ENCODE measurements around the gene EHMT2. TPM values are rescaled to one million over a fixed set of nuclear protein-coding genes. Genes with fewer than 3 reads are reported as not detected.

Gene EHMT2
- total RNA-seq, 1 donor from 2014 or later = 46.0 TPM

GRCh38 chr6:31877651-31878161, 19.8 kb downstream of the EHMT2 start:
- Histone ChIP-seq H3K36me3 (peaks cover 36% of the 10 kb centered on the region), H3K27ac (peak overlapping the region; percentile 53), H3K27me3 (ENCODE audit: low read depth) (no peaks in the 10 kb centered on the region), H3K9me3 (no peaks in the 10 kb centered on the region), H3K4me1 (peaks cover 8% of the 10 kb centered on the region), H3K4me3 (peak overlapping the region; percentile 42)
- TF ChIP-seq CTCF (IDR thresholded peaks at IDR 0.05) = no peak
- intact Hi-C loops (cut with DNase I) = no loop called here
- DNase-seq (peak; percentile 80), ATAC-seq (peak; percentile 87 to 88)

GRCh38 chr6:31877125-31877650, 20.3 kb downstream of the EHMT2 start:
- Histone ChIP-seq H3K4me3 (peak overlapping the region; percentile 42), H3K9me3 (no peaks in the 10 kb centered on the region), H3K27me3 (ENCODE audit: low read depth) (no peaks in the 10 kb centered on the region), H3K4me1 (peaks cover 8% of the 10 kb centered on the region), H3K36me3 (peaks cover 31% of the 10 kb centered on the region), H3K27ac (no peak overlapping the region)
- DNase-seq (no peak), ATAC-seq (no peak)
- TF ChIP-seq CTCF (IDR thresholded peaks at IDR 0.05) = no peak
- intact Hi-C loops (cut with DNase I) = no loop called here

GRCh38 chr6:31876357-31876756, 21.1 kb downstream of the EHMT2 start:
- H3K36me3 ChIP-seq = peaks cover 22% of the 10 kb centered on the region
- no peak overlapping the region for H3K4me3 ChIP-seq

GRCh38 chr6:31875877-31876276, 21.6 kb downstream of the EHMT2 start:
- H3K27ac ChIP-seq = no peak overlapping the region
- no peak for DNase-seq
- ATAC-seq = no peak
- no peak for TF ChIP-seq CTCF (IDR thresholded peaks at IDR 0.05)
- H3K9me3 ChIP-seq = no peaks in the 10 kb centered on the region
- H3K4me3 ChIP-seq = no peak overlapping the region
- peaks cover 18% of the 10 kb centered on the region for H3K36me3 ChIP-seq
- intact Hi-C loops (cut with DNase I) = no loop called here
- peaks cover 8% of the 10 kb centered on the region for H3K4me1 ChIP-seq
- H3K27me3 ChIP-seq (ENCODE audit: low read depth) = no peaks in the 10 kb centered on the region

More at GRCh38 chr6:31876357-31876756, 21.1 kb downstream of the EHMT2 start:
- no peak for ATAC-seq
- no peaks in the 10 kb centered on the region for H3K27me3 ChIP-seq (ENCODE audit: low read depth)
- no peak for TF ChIP-seq CTCF (IDR thresholded peaks at IDR 0.05)
- intact Hi-C loops (cut with DNase I) = no loop called here
- no peak overlapping the region for H3K27ac ChIP-seq
- H3K4me1 ChIP-seq = peaks cover 8% of the 10 kb centered on the region
- no peaks in the 10 kb centered on the region for H3K9me3 ChIP-seq
- no peak for DNase-seq

GRCh38 chr6:31874836-31875572, 22.5 kb downstream of the EHMT2 start:
- ATAC-seq (no peak), DNase-seq (no peak)
- Histone ChIP-seq H3K4me1 (peaks cover 8% of the 10 kb centered on the region), H3K27me3 (ENCODE audit: low read depth) (no peaks in the 10 kb centered on the region), H3K36me3 (peaks cover 9% of the 10 kb centered on the region), H3K9me3 (no peaks in the 10 kb centered on the region), H3K4me3 (no peak overlapping the region), H3K27ac (no peak overlapping the region)
- TF ChIP-seq CTCF (IDR thresholded peaks at IDR 0.05) = no peak
- intact Hi-C loops (cut with DNase I) = no loop called here

All from lower lobe of right lung (tissue), 2 donors.